Measurements from ENCODE around the gene MXD4. TPM values are rescaled to one million over a fixed set of nuclear protein-coding genes. Genes with fewer than 3 reads are reported as not detected.

Gene MXD4
- total and polyA plus RNA-seq, 9 of the 15 experiments (the other 6 are each of a cell fraction or from before 2014, with no cell fraction given): 0.06 to 13.5 (median 5.9) TPM

- no peak for TF ChIP-seq ARID3B (CRISPR knock-in tag; IDR thresholded peaks at IDR 0.05; ENCODE audit: borderline replicate concordance)
- no peak for TF ChIP-seq CBFB (CRISPR knock-in tag; IDR thresholded peaks at IDR 0.05)
- TF ChIP-seq ZNF12 (CRISPR knock-in tag; IDR thresholded peaks at IDR 0.05): no peak
- TF ChIP-seq POLR2A (conservative IDR thresholded peaks at IDR 0.05): peak; percentile 87
- TF ChIP-seq VEZF1 (CRISPR knock-in tag; IDR thresholded peaks at IDR 0.05): peak; percentile 64
- TF ChIP-seq NFATC3 (IDR thresholded peaks at IDR 0.05): no peak
- peak; percentile 73 for TF ChIP-seq PML (IDR thresholded peaks at IDR 0.05; ENCODE audit: low read length)
- TF ChIP-seq RNF219 (CRISPR knock-in tag; IDR thresholded peaks at IDR 0.05): no peak
- TF ChIP-seq ZNF699 (CRISPR knock-in tag; IDR thresholded peaks at IDR 0.05; ENCODE audit: insufficient replicate concordance): no peak
- no peak for TF ChIP-seq ZNF282 (CRISPR knock-in tag; IDR thresholded peaks at IDR 0.05)
- TF ChIP-seq CEBPB (tag; IDR thresholded peaks at IDR 0.05): no peak
- no peak for TF ChIP-seq ARID2 (IDR thresholded peaks at IDR 0.05)
- TF ChIP-seq SMAD4 (CRISPR knock-in tag; conservative IDR thresholded peaks at IDR 0.05): peak; percentile 59
- TF ChIP-seq MXI1 (IDR thresholded peaks at IDR 0.05; ENCODE audit: low read depth, low read length): peak; percentile 85
- peak; percentile 88; the same call in 1 of the 2 replicates for TF ChIP-seq MTA3 (IDR thresholded peaks at IDR 0.05; ENCODE audit: borderline replicate concordance)
- no peak for TF ChIP-seq ZNF449 (CRISPR knock-in tag; IDR thresholded peaks at IDR 0.05)
- TF ChIP-seq SMARCA4 (IDR thresholded peaks at IDR 0.05): no peak
- TF ChIP-seq RUNX1 (IDR thresholded peaks at IDR 0.05; ENCODE audit: low read depth): no peak
- TF ChIP-seq ATF1 (CRISPR knock-in tag; IDR thresholded peaks at IDR 0.05): no peak
- peak; percentile 79 for TF ChIP-seq ATF1 (tag; IDR thresholded peaks at IDR 0.05)
- peak; percentile 75 for TF ChIP-seq POLR2AphosphoS5 (IDR thresholded peaks at IDR 0.05; ENCODE audit: control insufficient read depth, insufficient read depth, low read depth, low read length)
- TF ChIP-seq CGGBP1 (CRISPR knock-in tag; IDR thresholded peaks at IDR 0.05): 0 out of 2 replicates have a peak, but pooled peaks have one; percentile 12
- TF ChIP-seq NRF1 (conservative IDR thresholded peaks at IDR 0.05 in 1 of 2, IDR thresholded peaks at IDR 0.05 in 1 of 2): peak; percentile 86 to 88
- no peak for TF ChIP-seq ZNF324 (CRISPR knock-in tag; IDR thresholded peaks at IDR 0.05)
Measured at GRCh38 chr4:2262145-2262943, 435 bp upstream of the MXD4 start (continued).

Data from K562 (cell line).